Posterior cingulate gyrus (tissue), 11 donors: ENCODE measurements around the gene INMT.

Source experiments
- DNase-seq, 10 donors: peaks; one replicate each; pipeline versions ENCODE4 v3.0.0 to v3.0.0-alpha.2; 2020 to 2021; ENCODE audit warnings: mixed read lengths in 3 of 10
- intact Hi-C: fragments of 100-400 bp; cut with DNase I; formaldehyde crosslinking; loops from one replicate; pipeline ENCODE4 v1.15.1; 2023

Gene INMT

GRCh38 chr7:30727061-30727945, 24.6 kb upstream of the INMT start:
- peak in 2 of 10 donors; percentile 33 to 58 for DNase-seq
- intact Hi-C loops, result no loop called here

- DNase-seq, result peak in 2 of 10 donors; percentile 29 to 61
- intact Hi-C loops, result no loop called here
These were observed 23.3 kb upstream of the INMT start for GRCh38 chr7:30728591-30729100.

- DNase-seq, result peak in 2 of 10 donors; percentile 29 to 41
- intact Hi-C loops, result no loop called here
These were observed 22.3 kb upstream of the INMT start for GRCh38 chr7:30729642-30730041.

- intact Hi-C loops, result no loop called here
- peak in 2 of 10 donors; percentile 38 to 58 for DNase-seq
These were observed 21.8 kb upstream of the INMT start for GRCh38 chr7:30730097-30730496.

GRCh38 chr7:30730996-30731395, 20.9 kb upstream of the INMT start:
- intact Hi-C loops, result no loop called here
- peak in 2 of 10 donors; percentile 22 to 59 for DNase-seq

- intact Hi-C loops, result no loop called here
- peak in 2 of 10 donors; percentile 55 to 76 for DNase-seq
These were observed 20.4 kb upstream of the INMT start for GRCh38 chr7:30731581-30731980.

- intact Hi-C loops, result no loop called here
- peak in 2 of 10 donors; percentile 47 to 67 for DNase-seq
These were observed 19.3 kb upstream of the INMT start for GRCh38 chr7:30732606-30733005.

- intact Hi-C loops, result no loop called here
- DNase-seq, result peak in 2 of 10 donors; percentile 42 to 46
These were observed 18.7 kb upstream of the INMT start for GRCh38 chr7:30733216-30733615.

- intact Hi-C loops, result no loop called here
These were observed 18.2 kb upstream of the INMT start for GRCh38 chr7:30733691-30734090.

GRCh38 chr7:30734497-30734896, 17.4 kb upstream of the INMT start:
- intact Hi-C loops, result no loop called here
- peak in 2 of 10 donors; percentile 39 to 61 for DNase-seq

More at GRCh38 chr7:30733691-30734090, 18.2 kb upstream of the INMT start:
- DNase-seq, result peak in 2 of 10 donors; percentile 67 to 69

GRCh38 chr7:30735631-30736030, 16.3 kb upstream of the INMT start:
- peak in 1 of 10 donors; percentile 25 for DNase-seq
- intact Hi-C loops, result no loop called here

GRCh38 chr7:30736291-30736690, 15.6 kb upstream of the INMT start:
- intact Hi-C loops, result no loop called here
- DNase-seq, result peak in 1 of 10 donors; percentile 56

- no peak for DNase-seq
- intact Hi-C loops, result no loop called here
These were observed 13.7 kb upstream of the INMT start for GRCh38 chr7:30738026-30738915.

GRCh38 chr7:30739691-30740090, 12.2 kb upstream of the INMT start:
- intact Hi-C loops, result loop anchor here (10.0 kb wide), 1 partner anchor 115 kb away; no protein-coding TSS in a partner anchor
- DNase-seq, result no peak

- peak; percentile 69 to 97 (median 84) for DNase-seq
- intact Hi-C loops, result loop anchor here (10.0 kb wide), 1 partner anchor 116 kb away; no protein-coding TSS in a partner anchor
These were observed 11.3 kb upstream of the INMT start for GRCh38 chr7:30740417-30741181.

- peak in 1 of 10 donors; percentile 45 for DNase-seq
- intact Hi-C loops, result loop anchor here (10.0 kb wide), 1 partner anchor 116 kb away; no protein-coding TSS in a partner anchor
These were observed 10.6 kb upstream of the INMT start for GRCh38 chr7:30741289-30741688.

- intact Hi-C loops, result loop anchor here (10.0 kb wide), 1 partner anchor 119 kb away; no protein-coding TSS in a partner anchor
- peak in 1 of 10 donors; percentile 73 for DNase-seq
These were observed 8.4 kb upstream of the INMT start for GRCh38 chr7:30743371-30744074.

GRCh38 chr7:30744075-30744417, 7.9 kb upstream of the INMT start:
- intact Hi-C loops, result loop anchor here (10.0 kb wide), 1 partner anchor 119 kb away; no protein-coding TSS in a partner anchor
- DNase-seq, result peak in 1 of 10 donors; percentile 70
